Gastrocnemius medialis (tissue), 4 donors: Measurements from ENCODE around the gene DCTN3. TPM values are rescaled to one million over a fixed set of nuclear protein-coding genes. Genes with fewer than 3 reads are reported as not detected.
A peak's percentile ranks its signal among the peaks of the same experiment; 100 is the strongest.

ENCODE experiments used
- ATAC-seq, 2 donors: fragments of 150-250 bp; one replicate each; pipeline ENCODE4 v1.9.1; 2016
- DNase-seq, 2 donors: peaks; one replicate each; pipeline ENCODE4 v3.0.0-alpha.2; 2019
- H3K27ac ChIP-seq, 4 donors: fragments of 200-600 bp; sonication (generic); 1 replicate in 1 of 4; 2 replicates in 3 of 4; pipeline ENCODE4 v1.5.1; 2016 to 2018; ENCODE audit warnings: mild to moderate bottlenecking in 2 of 4, moderate library complexity in 1 of 4
- H3K27me3 ChIP-seq, 3 donors: fragments of 200-600 bp; sonication (generic) in 2 of 3; 1 replicate in 1 of 3; 2 replicates in 2 of 3; pipeline versions ENCODE4 v1.5.1 to v1.6.0; 2016 to 2019; ENCODE audit warnings: mild to moderate bottlenecking in 1 of 3, moderate library complexity in 1 of 3
- H3K36me3 ChIP-seq, 2 donors: fragments of 200-600 bp; sonication (generic) in 1 of 2; one replicate each; pipeline ENCODE4 v1.5.1; 2017 to 2018
- H3K4me1 ChIP-seq, 2 donors: fragments of 200-600 bp; sonication (generic) in 1 of 2; one replicate each; pipeline ENCODE4 v1.5.1; 2016 to 2017; ENCODE audit warnings: mild to moderate bottlenecking in 2 of 2
- H3K4me3 ChIP-seq, 4 donors: fragments of 200-600 bp; sonication (generic) in 3 of 4; 1 replicate in 1 of 4; 2 replicates in 3 of 4; pipeline ENCODE4 v1.5.1; 2016 to 2019; ENCODE audit warnings: mild to moderate bottlenecking in 2 of 4
- H3K9me3 ChIP-seq, 3 donors: fragments of 200-600 bp; sonication (generic) in 2 of 3; 1 replicate in 1 of 3; 2 replicates in 2 of 3; pipeline ENCODE4 v1.5.1; 2016 to 2019
- CTCF ChIP-seq, 5 experiments: fragments of 450-650 bp in 3 of 5; fragments of 200-600 bp in 2 of 5; sonication (generic) in 2 of 5; IDR thresholded peaks in 4 of 5; conservative IDR thresholded peaks in 1 of 5; 1 replicate in 4 of 5; 2 replicates in 1 of 5; pipeline ENCODE4 v1.5.1; 2016 to 2019; ENCODE audit warnings: antibody characterized with exemption in 5 of 5, mild to moderate bottlenecking in 3 of 5, moderate library complexity in 3 of 5
- POLR2A ChIP-seq, 2 donors: fragments of 450-650 bp; IDR thresholded peaks; one replicate each; pipeline ENCODE4 v1.6.1; 2017; ENCODE audit warnings: antibody characterized with exemption in 2 of 2, mild to moderate bottlenecking in 2 of 2, moderate library complexity in 2 of 2
- in situ Hi-C, 4 donors: fragments of 200-750 bp; cut with MboI; loops; one replicate each; pipeline versions ENCODE4 v1.15.0 to v1.8.0; 2017; ENCODE audit warnings: low sequenced_read_pairs in 4 of 4
- intact Hi-C: fragments of 100-400 bp; cut with DNase I; formaldehyde crosslinking; loops from one replicate; pipeline ENCODE4 v1.15.1; 2023; ENCODE audit warnings: low total_unique reads
- total RNA-seq, 4 donors: library from RNA; depleted of rRNA; stranded (reverse); fragments of >200 nt; gene quantifications; one replicate each; pipeline versions ENCODE4 v1.1.0 to v1.2.3, GENCODE V29; 2016

DCTN3 gene
- total RNA-seq, 4 donors from 2014 or later, result 62.8 to 174 (median 105) TPM

GRCh38 chr9:34637356-34638137 lies 17.3 kb upstream of the DCTN3 start, which contains the start of gene SIGMAR1:
Gene SIGMAR1, minus strand, starts transcription at chr9:34637787. Its CDS starts 90 bp downstream, at chr9:34637697.
- Histone ChIP-seq H3K9me3 (no peaks in the 10 kb centered on the region), H3K27me3 (no peaks in the 10 kb centered on the region), H3K27ac (peak within 1 kb of the TSS; percentile 80 to 93 (median 86)), H3K4me3 (peak within 1 kb of the TSS; percentile 66 to 95 (median 74)), H3K36me3 (no peaks in the 10 kb centered on the region), H3K4me1 (peaks cover 12 to 16% of the 10 kb centered on the region in 2 donors)
- ATAC-seq (peak; percentile 92), DNase-seq (peak; percentile 90 to 91)
- in situ Hi-C loops (no loop called here), intact Hi-C loops (loop anchor here (2.0 kb wide), 1 partner anchor 17 kb away; the partner anchor contains the start of gene DCTN3)
- peak in 1 of 5 experiments; percentile 18 for TF ChIP-seq CTCF (IDR thresholded peaks at IDR 0.05 in 4 of 5, conservative IDR thresholded peaks at IDR 0.05 in 1 of 5)
- TF ChIP-seq POLR2A (IDR thresholded peaks at IDR 0.05), result peak; percentile 81 to 87

- Histone ChIP-seq H3K27me3 (no peaks in the 10 kb centered on the region), H3K27ac (peak overlapping the region; percentile 80 to 93 (median 86)), H3K36me3 (no peaks in the 10 kb centered on the region), H3K4me3 (peak overlapping the region; percentile 66 to 95 (median 74)), H3K4me1 (peaks cover 12 to 16% of the 10 kb centered on the region in 2 donors), H3K9me3 (no peaks in the 10 kb centered on the region)
- intact Hi-C loops, result loop anchor here (2.0 kb wide), 1 partner anchor 16 kb away; the partner anchor contains the start of gene DCTN3
- in situ Hi-C loops, result no loop called here
- TF ChIP-seq CTCF (IDR thresholded peaks at IDR 0.05 in 4 of 5, conservative IDR thresholded peaks at IDR 0.05 in 1 of 5) (no peak), POLR2A (IDR thresholded peaks at IDR 0.05) (no peak)
- peak in 1 of 2 donors; percentile 6 for ATAC-seq
- DNase-seq, result no peak
These were observed 16.6 kb upstream of the DCTN3 start for GRCh38 chr9:34636791-34637355.

GRCh38 chr9:34635556-34635955 lies 15.3 kb upstream of the DCTN3 start:
- intact Hi-C loops (no loop called here), in situ Hi-C loops (no loop called here)
- no peak overlapping the region for H3K4me3 ChIP-seq
- no peaks in the 10 kb centered on the region for H3K27me3 ChIP-seq
- no peak overlapping the region for H3K27ac ChIP-seq
- DNase-seq (no peak), ATAC-seq (no peak)
- H3K9me3 ChIP-seq, result no peaks in the 10 kb centered on the region
- H3K4me1 ChIP-seq, result peaks cover 12 to 16% of the 10 kb centered on the region in 2 donors
- no peaks in the 10 kb centered on the region for H3K36me3 ChIP-seq
- TF ChIP-seq POLR2A (IDR thresholded peaks at IDR 0.05) (no peak), CTCF (IDR thresholded peaks at IDR 0.05 in 4 of 5, conservative IDR thresholded peaks at IDR 0.05 in 1 of 5) (no peak)

GRCh38 chr9:34634551-34635248 lies 14.4 kb upstream of the DCTN3 start:
- H3K27me3 ChIP-seq, result peaks cover 0 to 2% (median 1%) of the 10 kb centered on the region in 3 donors
- in situ Hi-C loops (no loop called here), intact Hi-C loops (loop anchor here (1.0 kb wide), 1 partner anchor 22 kb away; the partner anchor contains the start of gene RPP25L)
- peaks cover 12 to 16% of the 10 kb centered on the region in 2 donors for H3K4me1 ChIP-seq
- H3K9me3 ChIP-seq, result no peaks in the 10 kb centered on the region
- no peak overlapping the region for H3K27ac ChIP-seq
- no peaks in the 10 kb centered on the region for H3K36me3 ChIP-seq
- no peak overlapping the region for H3K4me3 ChIP-seq
- DNase-seq (no peak), ATAC-seq (no peak)
- no peak for TF ChIP-seq POLR2A (IDR thresholded peaks at IDR 0.05)
- no peak for TF ChIP-seq CTCF (IDR thresholded peaks at IDR 0.05 in 4 of 5, conservative IDR thresholded peaks at IDR 0.05 in 1 of 5)
